HG02840 (cell line): Measurements from ENCODE around the gene CD5L.
A peak's percentile ranks its signal among the peaks of the same experiment; 100 is the strongest.

ENCODE experiments used
- ATAC-seq: cut with Tn5 transposase; IDR thresholded peaks from one replicate; pipeline ENCODE4 v1.9.1; 2021; ENCODE audit warnings: mild to moderate bottlenecking, moderate library complexity, moderate number of reproducible peaks; ENCODE audit not compliant: unreplicated experiment, low FRiP score

Gene CD5L

GRCh38 chr1:157819215-157819614 is 22.4 kb downstream of the CD5L start:
- ATAC-seq: no peak

GRCh38 chr1:157813269-157813668 is 28.3 kb downstream of the CD5L start:
- ATAC-seq: no peak

DNA sequence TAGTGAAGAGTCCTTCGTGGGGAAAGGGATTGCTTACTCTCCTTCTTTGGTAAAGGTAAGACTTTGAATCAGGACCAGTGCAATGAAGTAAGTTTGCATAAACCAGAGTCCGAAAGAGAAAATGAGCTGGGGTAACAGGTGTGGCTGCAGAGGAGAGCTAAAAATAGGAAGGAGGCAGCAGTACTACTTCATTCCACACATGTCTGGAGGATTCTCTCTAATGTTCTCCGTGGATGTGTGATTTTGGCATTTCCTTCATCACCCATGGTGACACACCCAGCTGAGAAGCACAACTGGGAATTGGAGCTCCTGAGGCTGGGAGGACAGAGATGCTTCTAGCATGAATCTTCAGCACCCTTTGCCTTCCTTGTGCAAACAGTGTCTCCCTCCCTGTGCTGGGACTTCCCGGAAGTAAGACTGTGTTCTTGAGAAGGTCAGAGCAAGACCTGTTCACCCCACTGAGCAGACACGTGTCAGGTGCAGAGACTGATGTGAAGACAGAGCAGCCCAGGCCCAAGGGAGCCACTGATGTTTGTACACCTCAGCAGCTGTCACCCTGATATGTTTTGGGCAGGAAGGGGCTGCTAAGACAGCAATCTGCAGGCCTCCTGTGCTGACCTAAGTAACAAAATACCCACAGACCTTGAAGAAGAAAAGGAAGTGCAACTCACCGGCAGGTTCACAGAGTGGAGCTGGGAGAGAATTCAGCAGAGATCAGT is 35.0 kb downstream of the CD5L start:
- ATAC-seq: peak; percentile 95

- no peak for ATAC-seq
Observed at GRCh38 chr1:157803851-157804250, 37.8 kb downstream of the CD5L start.

DNA sequence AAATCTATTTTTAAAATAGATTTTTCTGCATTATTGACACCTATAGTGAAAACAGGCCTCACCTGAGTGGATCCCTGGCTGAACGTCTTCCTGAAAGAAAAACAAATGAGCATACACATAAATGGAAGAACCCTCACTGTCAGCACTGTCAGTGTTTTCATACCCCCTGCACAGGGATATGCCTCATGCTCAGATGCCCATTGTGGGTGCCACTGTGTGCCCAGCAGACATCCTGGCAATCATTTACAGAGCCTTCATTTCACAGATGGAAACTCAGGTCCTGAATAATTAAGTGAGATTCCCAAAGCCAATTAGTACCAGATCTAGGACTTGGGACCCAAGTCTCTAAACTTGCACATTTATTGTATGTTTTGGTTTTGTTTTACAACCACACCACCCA is 41.6 kb downstream of the CD5L start:
- ATAC-seq: no peak

GRCh38 chr1:157798211-157798610 is 43.4 kb downstream of the CD5L start:
- no peak for ATAC-seq

DNA sequence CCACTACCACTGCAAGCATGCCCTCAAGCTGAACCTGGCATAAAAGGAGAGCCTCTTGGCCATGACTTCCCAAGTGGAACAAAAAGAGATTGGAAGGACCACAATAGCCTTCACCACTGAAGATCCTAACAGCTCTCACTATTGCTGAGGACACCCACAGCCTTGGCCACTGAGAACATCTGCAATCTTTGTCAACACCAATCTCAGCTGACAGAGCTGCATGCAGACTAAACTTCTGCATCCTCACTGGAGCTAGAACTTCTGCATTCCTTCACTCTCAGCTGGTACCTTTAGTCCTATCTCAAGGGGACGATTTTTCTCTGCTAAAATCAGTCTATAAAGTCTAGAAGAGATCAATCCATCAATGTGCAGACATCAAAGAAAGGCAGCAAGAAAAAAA is 56.4 kb downstream of the CD5L start:
- no peak for ATAC-seq

- no peak for ATAC-seq
Observed at GRCh38 chr1:157784801-157785200, 56.8 kb downstream of the CD5L start.

GRCh38 chr1:157782931-157783330 is 58.7 kb downstream of the CD5L start:
- no peak for ATAC-seq

DNA sequence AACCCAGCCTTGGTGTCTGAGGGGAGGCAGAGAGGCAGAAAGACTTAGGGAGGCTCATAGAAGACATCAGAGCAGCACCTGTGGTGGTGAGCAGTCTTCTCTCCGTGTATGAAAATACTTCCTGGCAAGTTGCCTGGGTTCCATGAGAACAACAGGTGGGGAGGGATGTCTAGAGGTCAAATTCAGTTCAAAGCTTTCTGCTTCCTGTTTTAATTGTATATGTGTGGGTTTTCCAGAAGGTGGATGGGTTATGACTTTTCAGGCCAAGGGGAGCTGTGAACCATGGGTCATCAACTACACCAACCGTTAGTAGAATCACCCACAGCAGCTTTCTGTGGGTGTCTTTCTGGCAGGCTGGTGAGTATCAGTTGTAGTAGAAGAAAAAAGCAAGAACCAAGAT is 60.6 kb downstream of the CD5L start:
- ATAC-seq: no peak
